Cortex of kidney (tissue), 1 donor: Measurements from ENCODE around the gene C1orf21.
"Not testable (repeated sequence)": the region's sequence is repeated elsewhere in the genome, so short reads cannot be mapped to it uniquely, and the experiment has no call there.

Experiments used
- DNase-seq: peaks from one replicate; lab custom pipeline; 2025; lab: John Stamatoyannopoulos, UW

C1orf21 gene

GRCh38 chr1:184386312-184387068 is at the start of gene C1orf21:
C1orf21 (plus strand) TSS chr1:184387029; CDS start chr1:184477510, 90,481 bp downstream.
- DNase-seq, result no peak

GRCh38 chr1:184337865-184338264 is 49.0 kb upstream of the C1orf21 start:
- not testable (repeated sequence) for DNase-seq

- no peak for DNase-seq
Observed at GRCh38 chr1:184340984-184341383, 45.8 kb upstream of the C1orf21 start.

GRCh38 chr1:184350573-184350972 is 36.3 kb upstream of the C1orf21 start:
- DNase-seq, result no peak

- DNase-seq, result no peak
Observed at GRCh38 chr1:184351416-184351975, 35.3 kb upstream of the C1orf21 start.

GRCh38 chr1:184352776-184353175 is 34.1 kb upstream of the C1orf21 start:
- DNase-seq, result no peak

GRCh38 chr1:184354719-184355118 is 32.1 kb upstream of the C1orf21 start:
- DNase-seq, result no peak

GRCh38 chr1:184356891-184357290 is 29.9 kb upstream of the C1orf21 start:
- DNase-seq, result no peak

- no peak for DNase-seq
Observed at GRCh38 chr1:184358256-184358655, 28.6 kb upstream of the C1orf21 start.

- no peak for DNase-seq
Observed at GRCh38 chr1:184359909-184360308, 26.9 kb upstream of the C1orf21 start.

GRCh38 chr1:184362876-184363275 is 24.0 kb upstream of the C1orf21 start:
- no peak for DNase-seq

- DNase-seq, result no peak
Observed at GRCh38 chr1:184365699-184366098, 21.1 kb upstream of the C1orf21 start.

GRCh38 chr1:184366997-184367396 is 19.8 kb upstream of the C1orf21 start:
- no peak for DNase-seq

- no peak for DNase-seq
Observed at GRCh38 chr1:184367427-184368038, 19.3 kb upstream of the C1orf21 start.

GRCh38 chr1:184368354-184368753 is 18.5 kb upstream of the C1orf21 start:
- DNase-seq, result no peak

- no peak for DNase-seq
Observed at GRCh38 chr1:184370850-184371249, 16.0 kb upstream of the C1orf21 start.

- DNase-seq, result no peak
Observed at GRCh38 chr1:184373155-184373554, 13.7 kb upstream of the C1orf21 start.

GRCh38 chr1:184376369-184376768 is 10.5 kb upstream of the C1orf21 start:
- DNase-seq, result no peak

- no peak for DNase-seq
Observed at GRCh38 chr1:184379111-184379752, 7.6 kb upstream of the C1orf21 start.

GRCh38 chr1:184380468-184380867 is 6.4 kb upstream of the C1orf21 start:
- no peak for DNase-seq

- no peak for DNase-seq
Observed at GRCh38 chr1:184383772-184384323, 3.0 kb upstream of the C1orf21 start.

GRCh38 chr1:184385865-184386311 is 941 bp upstream of the C1orf21 start:
- no peak for DNase-seq
